Prostate gland (tissue), 2 donors: ENCODE data around the gene KRTAP2-1. TPM values are rescaled to one million over a fixed set of nuclear protein-coding genes. Genes with fewer than 3 reads are reported as not detected.
"Not testable (repeated sequence)": the region's sequence is repeated elsewhere in the genome, so short reads cannot be mapped to it uniquely, and the experiment has no call there.

Experiments used
- DNase-seq: peaks from one replicate; pipeline ENCODE4 v3.0.0-alpha.2; 2019; ENCODE audit warnings: low spot score
- H3K27ac ChIP-seq, 2 donors: fragments of 200-600 bp; sonication (generic); 2 replicates each; pipeline ENCODE4 v1.5.1; 2017 to 2019
- H3K27me3 ChIP-seq: fragments of 200-600 bp; sonication (generic); replicated peaks from 2 replicates; pipeline ENCODE4 v1.5.1; 2019; ENCODE audit not compliant: insufficient read depth
- H3K36me3 ChIP-seq, 2 donors: fragments of 200-600 bp; sonication (generic); 1 replicate in 1 of 2; 2 replicates in 1 of 2; pipeline versions ENCODE4 v1.5.1 to v1.8.1; 2017 to 2019
- H3K4me1 ChIP-seq: fragments of 200-600 bp; sonication (generic); replicated peaks from 2 replicates; pipeline ENCODE4 v1.5.1; 2019
- H3K4me3 ChIP-seq, 2 donors: fragments of 200-600 bp; sonication (generic); 2 replicates each; pipeline ENCODE4 v1.5.1; 2017 to 2019
- H3K9me3 ChIP-seq: fragments of 200-600 bp; sonication (generic); 2 replicates; pipeline ENCODE4 v1.5.1; 2017
- POLR2A ChIP-seq: fragments of 450-650 bp; IDR thresholded peaks from one replicate; pipeline ENCODE4 v1.6.1; 2016; ENCODE audit warnings: antibody characterized with exemption, mild to moderate bottlenecking
- POLR2AphosphoS5 ChIP-seq: sonication (generic); formaldehyde crosslinking; IDR thresholded peaks from one replicate; pipeline ENCODE4 v1.6.1; 2017; ENCODE audit warnings: antibody characterized with exemption
- whole genome bisulfite sequencing: methylation state at CpG from one replicate; pipeline ENCODE4 v1.1.5; 2018; 5-methylcytosine and 5-hydroxymethylcytosine counted together
- intact Hi-C: fragments of 100-400 bp; cut with DNase I; formaldehyde crosslinking; loops from one replicate; pipeline ENCODE4 v1.14.2; 2022
- total RNA-seq, 2 donors: library from RNA; depleted of rRNA; stranded (reverse); fragments of >200 nt; gene quantifications; one replicate each; pipeline ENCODE4 v1.1.0, GENCODE V29; 2016
- TF ChIP-seq, protein P1 (sequence below), 4 experiments: fragments of 200-600 bp in 2 of 4; fragments of 450-650 bp in 2 of 4; sonication (generic) in 2 of 4; IDR thresholded peaks; 1 replicate in 3 of 4; 2 replicates in 1 of 4; pipeline ENCODE4 v1.5.1; 2016 to 2019; ENCODE audit warnings: antibody characterized with exemption in 4 of 4, mild to moderate bottlenecking in 2 of 4, moderate library complexity in 2 of 4

The KRTAP2-1 gene
- total RNA-seq, 2 donors from 2014 or later, result not detected

DNA sequence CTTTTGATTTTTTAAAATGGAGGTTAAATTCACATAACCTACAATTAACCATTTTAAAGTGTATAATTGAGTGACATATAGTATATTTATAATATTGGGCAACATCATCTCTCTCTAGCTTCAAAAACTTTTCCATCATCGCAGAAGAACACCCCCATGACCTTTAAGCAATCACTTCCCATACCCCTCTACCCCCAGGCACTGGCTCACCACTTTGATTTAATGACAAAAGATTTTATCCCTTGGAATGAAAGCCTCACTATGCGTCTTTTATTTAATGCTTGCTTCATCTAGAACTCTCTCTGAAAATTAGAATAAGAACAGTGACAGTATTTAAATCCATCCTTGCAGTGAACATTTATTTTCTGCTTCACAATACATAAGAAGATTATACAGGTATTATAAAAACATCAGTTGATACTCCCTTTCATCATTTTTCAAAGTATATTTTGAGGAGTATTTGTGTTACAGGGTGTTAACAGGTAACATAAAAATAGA, 9.2 kb downstream of the KRTAP2-1 start:
- no peak overlapping the region for H3K4me3 ChIP-seq
- H3K9me3 ChIP-seq, result no peaks in the 10 kb centered on the region
- TF ChIP-seq POLR2AphosphoS5, result no peak
- no peak for TF ChIP-seq POLR2A
- TF ChIP-seq, protein P1, sequence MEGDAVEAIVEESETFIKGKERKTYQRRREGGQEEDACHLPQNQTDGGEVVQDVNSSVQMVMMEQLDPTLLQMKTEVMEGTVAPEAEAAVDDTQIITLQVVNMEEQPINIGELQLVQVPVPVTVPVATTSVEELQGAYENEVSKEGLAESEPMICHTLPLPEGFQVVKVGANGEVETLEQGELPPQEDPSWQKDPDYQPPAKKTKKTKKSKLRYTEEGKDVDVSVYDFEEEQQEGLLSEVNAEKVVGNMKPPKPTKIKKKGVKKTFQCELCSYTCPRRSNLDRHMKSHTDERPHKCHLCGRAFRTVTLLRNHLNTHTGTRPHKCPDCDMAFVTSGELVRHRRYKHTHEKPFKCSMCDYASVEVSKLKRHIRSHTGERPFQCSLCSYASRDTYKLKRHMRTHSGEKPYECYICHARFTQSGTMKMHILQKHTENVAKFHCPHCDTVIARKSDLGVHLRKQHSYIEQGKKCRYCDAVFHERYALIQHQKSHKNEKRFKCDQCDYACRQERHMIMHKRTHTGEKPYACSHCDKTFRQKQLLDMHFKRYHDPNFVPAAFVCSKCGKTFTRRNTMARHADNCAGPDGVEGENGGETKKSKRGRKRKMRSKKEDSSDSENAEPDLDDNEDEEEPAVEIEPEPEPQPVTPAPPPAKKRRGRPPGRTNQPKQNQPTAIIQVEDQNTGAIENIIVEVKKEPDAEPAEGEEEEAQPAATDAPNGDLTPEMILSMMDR (IDR thresholded peaks at IDR 0.05), result no peak
- no peak overlapping the region for H3K27ac ChIP-seq
- H3K27me3 ChIP-seq, result no peaks in the 10 kb centered on the region
- intact Hi-C loops, result no loop called here
- no peaks in the 10 kb centered on the region for H3K36me3 ChIP-seq
- no peak for DNase-seq
- 89% methylated on average over 2 of the region's 2 CpGs for WGBS
- no peaks in the 10 kb centered on the region for H3K4me1 ChIP-seq

- H3K36me3 ChIP-seq, H3K27ac ChIP-seq, H3K4me1 ChIP-seq, H3K27me3 ChIP-seq, H3K4me3 ChIP-seq, H3K9me3 ChIP-seq, DNase-seq, intact Hi-C loops: not testable (repeated sequence)
- WGBS, result 69% methylated on average over 10 of the region's 10 CpGs
Observed at GRCh38 chr17:41034346-41034935, 12.7 kb downstream of the KRTAP2-1 start, which contains the start of gene KRTAP1-3. Gene KRTAP1-3 (minus strand): TSS chr17:41034874. CDS start chr17:41034821, 53 bp downstream.

GRCh38 chr17:41029633-41030245, 17.4 kb downstream of the KRTAP2-1 start, which contains the start of gene KRTAP1-4:
Gene KRTAP1-4 (minus strand): TSS chr17:41030195. CDS start chr17:41030078, 117 bp downstream.
- intact Hi-C loops, result no loop called here

GRCh38 chr17:41026715-41027471, 20.2 kb downstream of the KRTAP2-1 start, which contains the start of gene KRTAP1-5:
Gene KRTAP1-5 (minus strand): TSS chr17:41027208. CDS start chr17:41027155, 53 bp downstream.
- WGBS, result 58% methylated on average over 9 of the region's 9 CpGs
- no peaks in the 10 kb centered on the region for H3K4me1 ChIP-seq
- intact Hi-C loops, result no loop called here
- no peaks in the 10 kb centered on the region for H3K9me3 ChIP-seq
- TF ChIP-seq, protein P1 (IDR thresholded peaks at IDR 0.05), result no peak
- TF ChIP-seq POLR2A, result no peak
- no peak for TF ChIP-seq POLR2AphosphoS5
- no peaks in the 10 kb centered on the region for H3K27me3 ChIP-seq
- no peak within 1 kb of the TSS for H3K4me3 ChIP-seq
- H3K27ac ChIP-seq, result no peak within 1 kb of the TSS
- H3K36me3 ChIP-seq, result no peaks in the 10 kb centered on the region
- no peak for DNase-seq

More at GRCh38 chr17:41029633-41030245, 17.4 kb downstream of the KRTAP2-1 start, which contains the start of gene KRTAP1-4:
- Histone ChIP-seq H3K4me3 (no peak within 1 kb of the TSS), H3K27me3 (no peaks in the 10 kb centered on the region), H3K4me1 (no peaks in the 10 kb centered on the region), H3K36me3 (no peaks in the 10 kb centered on the region), H3K27ac (no peak within 1 kb of the TSS), H3K9me3 (no peaks in the 10 kb centered on the region)
- no peak for TF ChIP-seq POLR2AphosphoS5
- TF ChIP-seq POLR2A, result no peak
- TF ChIP-seq, protein P1 (IDR thresholded peaks at IDR 0.05), result no peak
- no peak for DNase-seq
- 83% methylated on average over 12 of the region's 12 CpGs for WGBS

GRCh38 chr17:41024697-41025096, 22.4 kb downstream of the KRTAP2-1 start:
- WGBS, result 81% methylated on average over 3 of the region's 3 CpGs
- intact Hi-C loops, result no loop called here
- no peaks in the 10 kb centered on the region for H3K36me3 ChIP-seq
- TF ChIP-seq POLR2A (no peak), POLR2AphosphoS5 (no peak)
- TF ChIP-seq, protein P1 (IDR thresholded peaks at IDR 0.05), result no peak
- no peak overlapping the region for H3K4me3 ChIP-seq
- H3K27me3 ChIP-seq, result no peaks in the 10 kb centered on the region
- DNase-seq, result no peak
- H3K9me3 ChIP-seq, result no peaks in the 10 kb centered on the region
- no peaks in the 10 kb centered on the region for H3K4me1 ChIP-seq
- no peak overlapping the region for H3K27ac ChIP-seq
